Panc1 (cell line): ENCODE data around the gene MIER2. TPM values are rescaled to one million over a fixed set of nuclear protein-coding genes. Genes with fewer than 3 reads are reported as not detected.

Experiments
- ATAC-seq: fragments of 200-7000 bp; cut with Tn5 transposase; 2 replicates; pipeline ENCODE4 v1.9.1; 2020; ENCODE audit warnings: mild to moderate bottlenecking, moderate library complexity
- BruUV-seq: library from RNA; stranded (reverse); fragments of 400-500 nt; replicated peaks from 2 replicates; lab custom pipeline; 2021; lab: Mats Ljungman, UMichigan
- CTCF ChIA-PET: fragments of 300-600 bp; sonication (Branson Sonifier 250); formaldehyde crosslinking; loops from one replicate; lab custom pipeline; 2022; ENCODE audit warnings: antibody characterized with exemption; lab: Charles Lee
- POLR2A ChIA-PET: fragments of 300-600 bp; sonication (Branson Sonifier 250); formaldehyde crosslinking; loops from one replicate; lab custom pipeline; 2022; ENCODE audit warnings: antibody characterized with exemption; lab: Charles Lee
- DNase-seq: peaks from one replicate; pipeline ENCODE4 v3.0.0-alpha.2; 2010; ENCODE audit warnings: low read depth, low spot score
- H3K27ac ChIP-seq: 2 replicates; pipeline ENCODE4 v1.5.1; 2011; ENCODE audit warnings: mild to moderate bottlenecking, low read length, inconsistent platforms
- H3K27me3 ChIP-seq: fragments of 200-500 bp; sonication (Bioruptor generic); 2 replicates; pipeline ENCODE4 v1.6.0; 2014; ENCODE audit warnings: low read length, inconsistent platforms; ENCODE audit not compliant: control insufficient read depth, insufficient read depth
- H3K36me3 ChIP-seq: fragments of 200-500 bp; sonication (Bioruptor generic); 2 replicates; pipeline ENCODE4 v1.5.1; 2014; ENCODE audit warnings: inconsistent platforms, mild to moderate bottlenecking, low read length, moderate library complexity; ENCODE audit not compliant: control insufficient read depth, insufficient read depth
- H3K4me1 ChIP-seq: 2 replicates; pipeline ENCODE4 v1.5.1; 2011; ENCODE audit warnings: inconsistent platforms, mild to moderate bottlenecking, low read length, moderate library complexity; ENCODE audit not compliant: control insufficient read depth, insufficient read depth
- H3K4me3 ChIP-seq, 2 experiments: 2 replicates each; pipeline ENCODE4 v1.5.1; 2011 to 2012; ENCODE audit warnings: low read depth in 2 of 2, low read length in 2 of 2, mild to moderate bottlenecking in 2 of 2, inconsistent platforms in 1 of 2, moderate library complexity in 1 of 2
- H3K9me3 ChIP-seq: fragments of 200-500 bp; sonication (Bioruptor generic); 2 replicates; pipeline ENCODE4 v1.5.1; 2014; ENCODE audit warnings: low read depth, mild to moderate bottlenecking, inconsistent platforms, low read length, moderate library complexity; ENCODE audit not compliant: control insufficient read depth, insufficient read depth
- POLR2AphosphoS5 ChIP-seq: IDR thresholded peaks from 2 replicates; pipeline ENCODE4 v1.6.1; 2012; ENCODE audit warnings: mild to moderate bottlenecking, low read depth, low read length, moderate library complexity
- SIN3A ChIP-seq: IDR thresholded peaks from 2 replicates; pipeline ENCODE4 v1.6.1; 2012; ENCODE audit warnings: low read depth, mild to moderate bottlenecking, low read length, moderate library complexity, borderline replicate concordance; ENCODE audit not compliant: insufficient read depth
- TCF7L2 ChIP-seq: IDR thresholded peaks from 2 replicates; pipeline ENCODE4 v1.6.1; 2011; ENCODE audit warnings: mild to moderate bottlenecking, low read depth, low read length, inconsistent platforms
- in situ Hi-C: cut with HindIII; loops from 2 replicates; pipeline ENCODE4 v1.10.0; 2016; ENCODE audit warnings: low sequenced_read_pairs, low pct_unique_long_range_greater_than_20kb
- intact Hi-C: fragments of 100-400 bp; cut with micrococcal nuclease; formaldehyde crosslinking; loops from one replicate; pipeline ENCODE4 v1.10.0; 2022; ENCODE audit not compliant: unreplicated experiment
- total RNA-seq: library from RNA; stranded (reverse); gene quantifications from one replicate; pipeline ENCODE4 v1.2.1, GENCODE V29; 2021; ENCODE audit not compliant: unreplicated experiment
- TF ChIP-seq, protein P1 (sequence below), 2 experiments: IDR thresholded peaks; 2 replicates each; pipeline ENCODE4 v1.6.1; 2011 to 2012; ENCODE audit warnings: low read depth in 2 of 2, control low read depth in 1 of 2, low read length in 1 of 2, mild to moderate bottlenecking in 1 of 2, moderate library complexity in 1 of 2; ENCODE audit not compliant: insufficient read depth in 1 of 2
- TF ChIP-seq, protein P2 (sequence below): fragments of 450-650 bp; IDR thresholded peaks from 2 replicates; pipeline ENCODE4 v1.5.1; 2017; ENCODE audit warnings: mild to moderate bottlenecking

The MIER2 gene
- total RNA-seq, 1 experiment from 2014 or later: 32.1 TPM

DNA sequence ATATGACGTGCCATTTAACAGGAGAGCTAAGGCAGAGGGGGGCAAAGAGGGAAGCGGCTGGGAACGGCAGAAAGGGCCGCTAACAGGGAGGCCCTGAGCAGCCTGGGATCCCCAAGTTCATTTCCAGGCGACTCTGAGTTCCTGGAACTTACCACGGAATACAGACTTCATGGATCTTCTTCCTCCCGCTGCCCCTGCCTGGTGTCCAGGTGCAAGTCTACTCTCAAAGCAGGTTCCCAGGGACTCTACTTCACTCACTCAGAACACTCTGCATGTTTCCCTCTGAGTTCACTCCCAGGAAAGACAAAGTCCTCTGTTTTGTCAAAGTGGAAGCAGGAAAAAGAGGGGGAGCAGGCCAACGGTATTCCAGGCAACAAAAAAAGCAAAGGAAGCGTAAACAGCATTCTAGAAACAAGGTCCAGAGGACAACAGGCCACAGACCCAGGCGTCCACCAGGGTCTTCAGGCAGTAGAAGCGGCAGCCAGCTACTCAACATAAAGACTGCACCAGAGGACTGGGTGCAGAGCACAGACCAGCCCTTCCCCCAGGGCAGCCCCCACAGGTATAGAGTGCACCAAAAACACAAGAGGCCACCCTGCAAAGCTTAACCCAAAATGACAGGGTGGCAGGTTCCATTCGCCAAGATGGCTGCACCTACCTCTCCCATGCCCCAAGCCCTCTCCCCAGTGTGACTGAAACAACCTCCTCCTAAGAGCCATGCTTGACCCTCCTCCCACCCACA, 3.0 kb downstream of the MIER2 start:
- ATAC-seq: no peak
- intact Hi-C loops (no loop called here), in situ Hi-C loops (no loop called here)
- no TSS peak for BruUV-seq
- DNase-seq: no peak
- POLR2A ChIA-PET: no interaction called here
- peaks cover 13% of the 10 kb centered on the region for H3K4me1 ChIP-seq
- H3K27me3 ChIP-seq: no peaks in the 10 kb centered on the region
- peaks cover 3% of the 10 kb centered on the region; the same call in 1 of the 2 replicates for H3K36me3 ChIP-seq
- H3K9me3 ChIP-seq: no peaks in the 10 kb centered on the region
- H3K27ac ChIP-seq: peak overlapping the region; percentile 17; the same call in 1 of the 2 replicates
- no peak overlapping the region for H3K4me3 ChIP-seq
- TF ChIP-seq, protein P1, sequence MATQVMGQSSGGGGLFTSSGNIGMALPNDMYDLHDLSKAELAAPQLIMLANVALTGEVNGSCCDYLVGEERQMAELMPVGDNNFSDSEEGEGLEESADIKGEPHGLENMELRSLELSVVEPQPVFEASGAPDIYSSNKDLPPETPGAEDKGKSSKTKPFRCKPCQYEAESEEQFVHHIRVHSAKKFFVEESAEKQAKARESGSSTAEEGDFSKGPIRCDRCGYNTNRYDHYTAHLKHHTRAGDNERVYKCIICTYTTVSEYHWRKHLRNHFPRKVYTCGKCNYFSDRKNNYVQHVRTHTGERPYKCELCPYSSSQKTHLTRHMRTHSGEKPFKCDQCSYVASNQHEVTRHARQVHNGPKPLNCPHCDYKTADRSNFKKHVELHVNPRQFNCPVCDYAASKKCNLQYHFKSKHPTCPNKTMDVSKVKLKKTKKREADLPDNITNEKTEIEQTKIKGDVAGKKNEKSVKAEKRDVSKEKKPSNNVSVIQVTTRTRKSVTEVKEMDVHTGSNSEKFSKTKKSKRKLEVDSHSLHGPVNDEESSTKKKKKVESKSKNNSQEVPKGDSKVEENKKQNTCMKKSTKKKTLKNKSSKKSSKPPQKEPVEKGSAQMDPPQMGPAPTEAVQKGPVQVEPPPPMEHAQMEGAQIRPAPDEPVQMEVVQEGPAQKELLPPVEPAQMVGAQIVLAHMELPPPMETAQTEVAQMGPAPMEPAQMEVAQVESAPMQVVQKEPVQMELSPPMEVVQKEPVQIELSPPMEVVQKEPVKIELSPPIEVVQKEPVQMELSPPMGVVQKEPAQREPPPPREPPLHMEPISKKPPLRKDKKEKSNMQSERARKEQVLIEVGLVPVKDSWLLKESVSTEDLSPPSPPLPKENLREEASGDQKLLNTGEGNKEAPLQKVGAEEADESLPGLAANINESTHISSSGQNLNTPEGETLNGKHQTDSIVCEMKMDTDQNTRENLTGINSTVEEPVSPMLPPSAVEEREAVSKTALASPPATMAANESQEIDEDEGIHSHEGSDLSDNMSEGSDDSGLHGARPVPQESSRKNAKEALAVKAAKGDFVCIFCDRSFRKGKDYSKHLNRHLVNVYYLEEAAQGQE (IDR thresholded peaks at IDR 0.05; ENCODE audit: insufficient read depth in 1 of 2, low read depth in 2 of 2, low read length in 1 of 2): no peak
- TF ChIP-seq SIN3A: no peak
- TF ChIP-seq, protein P2, sequence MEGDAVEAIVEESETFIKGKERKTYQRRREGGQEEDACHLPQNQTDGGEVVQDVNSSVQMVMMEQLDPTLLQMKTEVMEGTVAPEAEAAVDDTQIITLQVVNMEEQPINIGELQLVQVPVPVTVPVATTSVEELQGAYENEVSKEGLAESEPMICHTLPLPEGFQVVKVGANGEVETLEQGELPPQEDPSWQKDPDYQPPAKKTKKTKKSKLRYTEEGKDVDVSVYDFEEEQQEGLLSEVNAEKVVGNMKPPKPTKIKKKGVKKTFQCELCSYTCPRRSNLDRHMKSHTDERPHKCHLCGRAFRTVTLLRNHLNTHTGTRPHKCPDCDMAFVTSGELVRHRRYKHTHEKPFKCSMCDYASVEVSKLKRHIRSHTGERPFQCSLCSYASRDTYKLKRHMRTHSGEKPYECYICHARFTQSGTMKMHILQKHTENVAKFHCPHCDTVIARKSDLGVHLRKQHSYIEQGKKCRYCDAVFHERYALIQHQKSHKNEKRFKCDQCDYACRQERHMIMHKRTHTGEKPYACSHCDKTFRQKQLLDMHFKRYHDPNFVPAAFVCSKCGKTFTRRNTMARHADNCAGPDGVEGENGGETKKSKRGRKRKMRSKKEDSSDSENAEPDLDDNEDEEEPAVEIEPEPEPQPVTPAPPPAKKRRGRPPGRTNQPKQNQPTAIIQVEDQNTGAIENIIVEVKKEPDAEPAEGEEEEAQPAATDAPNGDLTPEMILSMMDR: no peak
- no peak for TF ChIP-seq POLR2AphosphoS5
- no peak for TF ChIP-seq TCF7L2
- CTCF ChIA-PET: no interaction called here

DNA sequence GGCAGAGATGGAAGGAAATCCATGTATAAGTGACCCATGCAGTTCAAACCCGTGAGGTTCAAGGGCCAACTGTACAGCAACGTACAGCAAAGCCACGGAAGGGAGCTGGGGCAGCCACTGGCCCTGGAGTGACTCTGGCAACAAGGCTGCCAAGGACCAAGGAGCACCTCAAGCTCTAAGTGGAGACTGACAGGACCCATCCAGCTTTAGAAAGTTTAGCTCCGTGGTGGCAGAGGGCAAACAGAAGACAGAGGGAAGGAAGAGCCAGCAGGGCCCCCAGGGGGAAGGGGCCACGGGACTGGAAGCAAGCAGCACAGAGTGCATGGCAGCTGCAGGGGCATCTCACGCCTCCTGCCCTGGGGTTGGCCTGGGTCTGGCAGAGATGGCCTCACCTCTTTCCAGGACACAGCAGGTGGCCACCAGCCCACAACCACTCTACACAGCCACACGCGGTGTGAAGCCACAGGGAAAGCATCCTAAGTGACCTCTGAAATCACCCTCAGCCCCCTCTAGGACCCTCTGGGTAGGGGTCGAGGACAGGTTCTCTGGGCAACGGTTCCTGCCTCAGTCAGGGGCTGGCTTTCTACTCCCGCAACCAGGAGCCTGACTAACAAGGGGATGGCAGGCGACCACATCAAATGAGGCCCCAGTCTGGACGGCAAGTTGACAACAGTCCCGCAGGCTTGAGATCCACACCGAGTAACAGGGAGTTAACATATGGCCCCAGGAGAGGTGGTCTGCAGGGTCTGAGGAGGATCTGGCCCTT, 3.8 kb downstream of the MIER2 start:
- Histone ChIP-seq H3K36me3 (peaks cover 3% of the 10 kb centered on the region; the same call in 1 of the 2 replicates), H3K27ac (no peak overlapping the region), H3K27me3 (no peaks in the 10 kb centered on the region), H3K4me1 (peaks cover 13% of the 10 kb centered on the region), H3K9me3 (no peaks in the 10 kb centered on the region), H3K4me3 (no peak overlapping the region)
- ChIA-PET POLR2A (no interaction called here), CTCF (no interaction called here)
- in situ Hi-C loops: no loop called here
- no peak for ATAC-seq
- intact Hi-C loops: no loop called here
- TF ChIP-seq, protein P2: no peak
- TF ChIP-seq POLR2AphosphoS5 (no peak), SIN3A (no peak), TCF7L2 (no peak)
- TF ChIP-seq, protein P1 (IDR thresholded peaks at IDR 0.05; ENCODE audit: insufficient read depth in 1 of 2, low read depth in 2 of 2, low read length in 1 of 2): no peak
- no peak for DNase-seq
- no TSS peak for BruUV-seq
